ENCODE data around the gene VSIG8. TPM values are rescaled to one million over a fixed set of nuclear protein-coding genes. Genes with fewer than 3 reads are reported as not detected.

VSIG8 gene
- total and polyA plus RNA-seq, 2 donors (not counting 3 experiments of a cell fraction or from before 2014, with no cell fraction given), result not detected

GRCh38 chr1:159854693-159855192 lies 7.7 kb downstream of the VSIG8 start:
- no peaks in the 10 kb centered on the region for H3K9me1 ChIP-seq (replicated peaks; ENCODE audit: control insufficient read depth, extremely low read depth, insufficient read depth, low read length)
- H3K4me1 ChIP-seq (ENCODE audit: control insufficient read depth, extremely low read depth, insufficient read depth, low read length), result peaks cover 16% of the 10 kb centered on the region
- no peaks in the 10 kb centered on the region for H4K20me1 ChIP-seq (replicated peaks; ENCODE audit: control insufficient read depth, extremely low read depth, insufficient read depth, low read length)
- dilution Hi-C loops (cut with MboI; ENCODE audit: extremely low pct_ligation_motif_present, low sequenced_read_pairs), result no loop called here
- intact Hi-C loops (cut with micrococcal nuclease), result loop anchor here (1.0 to 2.0 kb wide), 3 partner anchors 28 to 55 kb away; no protein-coding TSS in a partner anchor
- ChIA-PET CTCF (interaction anchor here (1.0 to 5.9 kb wide), 4 partner anchors 35 to 153 kb away, joined by 3 to 32 read pairs (median 16); no protein-coding TSS in a partner anchor), POLR2A (no interaction called here)
- DNase-seq (ENCODE audit: low read depth, low spot score), result peak; percentile 78
- H3K27ac ChIP-seq (ENCODE audit: insufficient read depth, low read depth, low read length), result peak overlapping the region; percentile 24
- no peaks in the 10 kb centered on the region for H3K36me3 ChIP-seq (ENCODE audit: control insufficient read depth in 2 of 2, extremely low read depth in 1 of 2, insufficient read depth in 2 of 2, low read length in 2 of 2)
- no peaks in the 10 kb centered on the region for H3K27me3 ChIP-seq (ENCODE audit: control insufficient read depth in 2 of 2, insufficient read depth in 2 of 2, low read length in 2 of 2)
- TF ChIP-seq POLR2A (IDR thresholded peaks at IDR 0.05; ENCODE audit: low read depth, low read length), result peak; percentile 51
- no peak for TF ChIP-seq EZH2 (IDR thresholded peaks at IDR 0.05; ENCODE audit: borderline replicate concordance, low read depth, low read length, severe bottlenecking)
- TF ChIP-seq POLR2AphosphoS5 (IDR thresholded peaks at IDR 0.05; ENCODE audit: insufficient read depth, low read depth, low read length), result peak; percentile 55
- FAIRE-seq, result peak; percentile 77
- no peaks in the 10 kb centered on the region for H3K9me3 ChIP-seq (replicated peaks; ENCODE audit: control insufficient read depth, insufficient read depth, low read length)
- H3K9ac ChIP-seq (replicated peaks; ENCODE audit: extremely low read depth, insufficient read depth, low read length), result peak overlapping the region; percentile 71
- no peaks in the 10 kb centered on the region for H3K79me2 ChIP-seq (ENCODE audit: control insufficient read depth, insufficient read depth, low read length)
- peak overlapping the region; percentile 54 to 60 (median 57) for H3K4me3 ChIP-seq (replicated peaks in 1 of 3; ENCODE audit: insufficient read depth in 1 of 3, low read depth in 1 of 3, low read length in 3 of 3)
- BruUV-seq (replicated peaks), result no TSS peak
- peak overlapping the region; percentile 85 for H3K4me2 ChIP-seq (ENCODE audit: insufficient read depth, low read length)
- H2AFZ ChIP-seq (ENCODE audit: low read depth, low read length), result peak overlapping the region; percentile 98

GRCh38 chr1:159854116-159854692 lies 8.3 kb downstream of the VSIG8 start:
- intact Hi-C loops (cut with micrococcal nuclease), result loop anchor here (1.0 to 2.0 kb wide), 3 partner anchors 29 to 55 kb away; no protein-coding TSS in a partner anchor
- Histone ChIP-seq H3K4me1 (ENCODE audit: control insufficient read depth, extremely low read depth, insufficient read depth, low read length) (peaks cover 18% of the 10 kb centered on the region), H3K9me1 (replicated peaks; ENCODE audit: control insufficient read depth, extremely low read depth, insufficient read depth, low read length) (no peaks in the 10 kb centered on the region)

More at GRCh38 chr1:159854116-159854692, 8.3 kb downstream of the VSIG8 start:
- CTCF ChIA-PET, result interaction anchor here (0.7 to 5.9 kb wide), 6 partner anchors 14 to 153 kb away, joined by 3 to 32 read pairs (median 6); no protein-coding TSS in a partner anchor
- Histone ChIP-seq H3K79me2 (ENCODE audit: control insufficient read depth, insufficient read depth, low read length) (no peaks in the 10 kb centered on the region), H3K4me2 (ENCODE audit: insufficient read depth, low read length) (peak overlapping the region; percentile 85), H3K36me3 (ENCODE audit: control insufficient read depth in 2 of 2, extremely low read depth in 1 of 2, insufficient read depth in 2 of 2, low read length in 2 of 2) (no peaks in the 10 kb centered on the region), H3K4me3 (replicated peaks in 1 of 3; ENCODE audit: insufficient read depth in 1 of 3, low read depth in 1 of 3, low read length in 3 of 3) (peak overlapping the region; percentile 54 to 60 (median 57)), H2AFZ (ENCODE audit: low read depth, low read length) (peak overlapping the region; percentile 98), H3K27me3 (ENCODE audit: control insufficient read depth in 2 of 2, insufficient read depth in 2 of 2, low read length in 2 of 2) (no peaks in the 10 kb centered on the region), H3K9me3 (replicated peaks; ENCODE audit: control insufficient read depth, insufficient read depth, low read length) (no peaks in the 10 kb centered on the region), H3K27ac (ENCODE audit: insufficient read depth, low read depth, low read length) (no peak overlapping the region), H3K9ac (replicated peaks; ENCODE audit: extremely low read depth, insufficient read depth, low read length) (peak overlapping the region; percentile 71), H4K20me1 (replicated peaks; ENCODE audit: control insufficient read depth, extremely low read depth, insufficient read depth, low read length) (no peaks in the 10 kb centered on the region)
- DNase-seq (ENCODE audit: low read depth, low spot score) (no peak), FAIRE-seq (peak; percentile 64)
- no TSS peak for BruUV-seq (replicated peaks)
- no peak for TF ChIP-seq FOS (IDR thresholded peaks at IDR 0.05; ENCODE audit: borderline replicate concordance, insufficient read depth, low read length)
- dilution Hi-C loops (cut with MboI; ENCODE audit: extremely low pct_ligation_motif_present, low sequenced_read_pairs), result no loop called here
- POLR2A ChIA-PET, result interaction anchor here (0.8 kb wide), 1 partner anchor 36 kb away, joined by 3 read pairs; no protein-coding TSS in a partner anchor
